PC-3 (cell line): ENCODE data around the gene MYO5C.

Experiments
- EZH2 ChIP-seq: fragments of 300-600 bp; sonication (generic); IDR thresholded peaks from one replicate; pipeline ENCODE4 v1.6.1; 2017; ENCODE audit warnings: antibody characterized with exemption, mild to moderate bottlenecking, low read length; ENCODE audit not compliant: unreplicated experiment
- TF ChIP-seq, protein P1 (sequence below): fragments of 300-600 bp; sonication (generic); conservative IDR thresholded peaks from 2 replicates; pipeline ENCODE4 v1.5.1; 2017; ENCODE audit warnings: antibody characterized with exemption, low read depth, mild to moderate bottlenecking, low read length

GRCh38 chr15:52303093-52303772, 7.6 kb upstream of the MYO5C start:
- TF ChIP-seq, protein P1, sequence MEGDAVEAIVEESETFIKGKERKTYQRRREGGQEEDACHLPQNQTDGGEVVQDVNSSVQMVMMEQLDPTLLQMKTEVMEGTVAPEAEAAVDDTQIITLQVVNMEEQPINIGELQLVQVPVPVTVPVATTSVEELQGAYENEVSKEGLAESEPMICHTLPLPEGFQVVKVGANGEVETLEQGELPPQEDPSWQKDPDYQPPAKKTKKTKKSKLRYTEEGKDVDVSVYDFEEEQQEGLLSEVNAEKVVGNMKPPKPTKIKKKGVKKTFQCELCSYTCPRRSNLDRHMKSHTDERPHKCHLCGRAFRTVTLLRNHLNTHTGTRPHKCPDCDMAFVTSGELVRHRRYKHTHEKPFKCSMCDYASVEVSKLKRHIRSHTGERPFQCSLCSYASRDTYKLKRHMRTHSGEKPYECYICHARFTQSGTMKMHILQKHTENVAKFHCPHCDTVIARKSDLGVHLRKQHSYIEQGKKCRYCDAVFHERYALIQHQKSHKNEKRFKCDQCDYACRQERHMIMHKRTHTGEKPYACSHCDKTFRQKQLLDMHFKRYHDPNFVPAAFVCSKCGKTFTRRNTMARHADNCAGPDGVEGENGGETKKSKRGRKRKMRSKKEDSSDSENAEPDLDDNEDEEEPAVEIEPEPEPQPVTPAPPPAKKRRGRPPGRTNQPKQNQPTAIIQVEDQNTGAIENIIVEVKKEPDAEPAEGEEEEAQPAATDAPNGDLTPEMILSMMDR = no peak
- TF ChIP-seq EZH2 = no peak
